Stimulated activated CD8-positive, alpha-beta memory T cell treated with anti-CD3 and anti-CD28 coated beads, Interleukin-4, amount 100 ng/mL, for 4 hours (primary cell): ENCODE data around the gene NUP85.
"Not testable (repeated sequence)": the region's sequence is repeated elsewhere in the genome, so short reads cannot be mapped to it uniquely, and the experiment has no call there.

Experiments
- DNase-seq, 2 donors: peaks; one replicate each; pipeline ENCODE4 v3.0.0-alpha.2; 2020; ENCODE audit warnings: low read depth in 2 of 2, low spot score in 1 of 2

Gene NUP85, protein sequence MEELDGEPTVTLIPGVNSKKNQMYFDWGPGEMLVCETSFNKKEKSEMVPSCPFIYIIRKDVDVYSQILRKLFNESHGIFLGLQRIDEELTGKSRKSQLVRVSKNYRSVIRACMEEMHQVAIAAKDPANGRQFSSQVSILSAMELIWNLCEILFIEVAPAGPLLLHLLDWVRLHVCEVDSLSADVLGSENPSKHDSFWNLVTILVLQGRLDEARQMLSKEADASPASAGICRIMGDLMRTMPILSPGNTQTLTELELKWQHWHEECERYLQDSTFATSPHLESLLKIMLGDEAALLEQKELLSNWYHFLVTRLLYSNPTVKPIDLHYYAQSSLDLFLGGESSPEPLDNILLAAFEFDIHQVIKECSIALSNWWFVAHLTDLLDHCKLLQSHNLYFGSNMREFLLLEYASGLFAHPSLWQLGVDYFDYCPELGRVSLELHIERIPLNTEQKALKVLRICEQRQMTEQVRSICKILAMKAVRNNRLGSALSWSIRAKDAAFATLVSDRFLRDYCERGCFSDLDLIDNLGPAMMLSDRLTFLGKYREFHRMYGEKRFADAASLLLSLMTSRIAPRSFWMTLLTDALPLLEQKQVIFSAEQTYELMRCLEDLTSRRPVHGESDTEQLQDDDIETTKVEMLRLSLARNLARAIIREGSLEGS

DNA sequence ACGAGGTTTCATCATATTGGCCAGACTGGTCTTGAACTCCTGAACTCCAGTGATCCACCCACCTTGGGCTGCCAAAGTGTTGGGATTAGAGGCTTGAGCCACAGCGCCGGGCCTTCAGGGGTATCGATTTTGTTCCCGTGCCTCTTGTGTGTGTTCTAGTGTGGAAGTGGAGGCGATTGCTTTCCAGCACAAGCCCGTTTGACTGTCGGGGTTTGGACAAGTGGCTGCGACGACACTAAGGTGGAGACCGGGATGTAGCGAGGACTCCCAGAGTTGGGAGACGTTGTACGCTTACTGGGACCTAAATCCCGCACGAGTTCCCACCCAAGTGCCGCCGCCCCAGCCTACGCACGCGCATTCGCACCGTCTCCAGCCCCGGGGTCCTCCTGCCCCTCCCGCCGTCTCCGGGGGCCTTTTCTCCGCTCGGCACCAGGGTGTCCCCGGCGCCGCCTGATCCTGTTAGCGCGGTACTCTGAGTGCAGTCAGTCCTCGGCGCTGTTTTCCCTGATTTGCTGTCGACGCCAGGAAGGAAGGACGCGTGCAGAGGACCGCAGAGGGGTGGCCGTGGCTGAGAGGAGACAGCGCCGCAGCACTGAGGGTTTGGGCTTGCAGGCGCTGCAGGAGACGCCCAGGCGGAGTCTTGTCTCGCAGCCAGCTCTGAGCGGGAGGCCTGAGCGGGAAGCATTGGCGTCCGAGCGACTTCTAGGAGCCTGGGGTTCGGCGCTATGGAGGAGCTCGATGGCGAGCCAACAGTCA is at the start of gene NUP85:
Gene NUP85, plus strand, starts transcription at position 643 of the 756 bp plus-strand sequence. Its CDS starts 83 bp downstream, at position 726.
- peak; percentile 86 to 87 for DNase-seq

DNA sequence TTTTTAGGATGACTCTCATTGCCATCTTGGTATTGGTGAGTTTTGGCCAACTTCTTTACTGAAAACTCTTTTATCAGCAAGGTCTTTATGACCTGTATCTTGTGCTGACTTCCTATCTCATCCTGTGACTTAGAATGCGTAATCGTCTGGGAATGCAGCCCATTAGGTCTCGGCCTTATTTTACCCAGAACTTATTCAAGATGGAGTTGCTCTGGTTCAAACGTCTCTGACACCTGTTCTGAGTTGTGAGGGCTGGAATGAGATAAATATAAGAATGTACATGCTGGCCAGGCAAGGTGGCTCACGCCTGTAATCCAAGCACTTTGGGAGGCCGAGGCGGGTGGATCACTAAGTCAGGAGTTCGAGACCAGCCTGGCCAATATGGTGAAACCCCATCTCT is 47.0 kb upstream of the NUP85 start:
- not testable (repeated sequence) for DNase-seq

DNA sequence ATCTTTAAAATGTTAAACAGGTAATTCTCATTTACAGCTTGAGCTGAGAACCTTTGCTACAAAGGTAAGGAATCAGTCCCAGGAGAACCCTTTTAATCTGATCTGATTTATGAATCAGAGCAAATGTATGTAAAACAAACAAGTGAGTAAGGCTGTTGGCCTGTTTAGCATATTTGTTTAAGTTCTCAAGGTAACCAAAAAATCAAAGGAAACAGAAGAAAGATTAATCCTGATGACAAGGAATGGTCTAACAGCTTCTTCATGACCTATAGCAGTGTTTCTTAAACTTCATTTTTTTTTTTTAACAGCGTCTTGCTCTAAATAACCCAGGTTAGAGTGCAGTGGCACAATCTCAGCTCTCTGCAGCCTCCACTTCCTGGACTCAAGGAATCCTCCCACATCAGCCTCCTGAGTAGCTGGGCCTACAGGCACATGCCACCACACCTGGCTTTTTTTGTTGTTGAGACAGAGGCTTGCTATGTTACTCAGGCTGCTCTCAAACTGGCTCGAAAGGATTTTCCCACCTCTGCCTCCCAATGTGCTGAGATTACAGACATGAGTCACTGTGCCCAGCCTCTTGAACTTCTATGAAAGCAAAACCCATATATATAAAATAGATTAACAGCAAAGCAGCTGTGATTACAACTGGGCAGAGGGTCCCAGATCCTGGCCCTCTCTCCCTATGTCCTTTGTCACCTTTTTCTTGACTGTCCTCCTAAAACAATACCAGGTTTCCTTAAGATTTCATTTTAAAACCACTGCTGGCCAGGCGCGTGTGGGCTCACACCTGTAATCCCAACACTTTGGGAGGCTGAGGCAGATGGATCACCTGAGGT is 46.1 kb upstream of the NUP85 start:
- DNase-seq, result no peak

GRCh38 chr17:75160211-75160610 is 45.3 kb upstream of the NUP85 start:
- no peak for DNase-seq

DNA sequence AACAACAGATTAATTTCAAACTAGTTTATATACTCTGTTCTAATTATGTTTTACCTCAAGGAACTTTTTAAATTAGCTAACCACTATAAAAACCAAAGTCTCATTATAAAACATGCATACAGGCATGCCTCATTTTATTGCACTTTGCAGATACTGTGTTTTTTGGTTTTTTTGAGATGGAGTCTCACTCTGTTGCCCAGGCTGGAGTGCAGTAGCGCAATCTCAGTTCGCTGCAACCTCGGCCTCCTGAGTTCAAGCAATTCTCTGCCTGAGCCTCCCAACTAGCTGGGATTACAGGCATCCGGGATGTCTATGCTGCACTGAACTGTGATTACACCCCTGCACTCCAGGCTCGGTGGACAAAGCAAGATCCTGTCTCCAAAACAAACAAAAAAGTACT is 42.4 kb upstream of the NUP85 start:
- DNase-seq, result no peak

- DNase-seq, result not testable (repeated sequence)
These were observed 40.9 kb upstream of the NUP85 start for GRCh38 chr17:75164606-75165005.

DNA sequence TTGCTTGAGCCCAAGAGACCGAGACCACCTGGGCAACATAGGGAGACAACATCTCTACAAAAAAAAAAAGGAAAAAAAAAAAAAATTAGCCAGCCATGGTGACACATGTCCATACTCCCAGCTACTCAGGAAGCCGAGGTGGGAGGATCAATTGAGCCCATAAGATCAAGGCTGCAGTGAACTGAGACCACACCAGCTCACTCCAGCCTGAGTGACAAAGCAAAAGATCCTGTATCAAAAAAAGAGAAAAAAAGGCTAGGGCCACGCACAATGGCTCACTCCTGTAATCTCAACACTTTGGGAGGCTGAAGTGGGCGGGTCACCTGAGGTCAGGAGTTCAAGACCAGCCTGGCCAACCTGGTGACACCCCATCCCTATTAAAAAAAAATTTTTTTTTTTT is 36.5 kb upstream of the NUP85 start:
- DNase-seq, result no peak

- DNase-seq, result no peak
These were observed 32.0 kb upstream of the NUP85 start for GRCh38 chr17:75173526-75173925.

GRCh38 chr17:75174996-75175395 is 30.5 kb upstream of the NUP85 start:
- DNase-seq, result no peak

- DNase-seq, result no peak
These were observed 28.9 kb upstream of the NUP85 start for GRCh38 chr17:75176625-75177024.

DNA sequence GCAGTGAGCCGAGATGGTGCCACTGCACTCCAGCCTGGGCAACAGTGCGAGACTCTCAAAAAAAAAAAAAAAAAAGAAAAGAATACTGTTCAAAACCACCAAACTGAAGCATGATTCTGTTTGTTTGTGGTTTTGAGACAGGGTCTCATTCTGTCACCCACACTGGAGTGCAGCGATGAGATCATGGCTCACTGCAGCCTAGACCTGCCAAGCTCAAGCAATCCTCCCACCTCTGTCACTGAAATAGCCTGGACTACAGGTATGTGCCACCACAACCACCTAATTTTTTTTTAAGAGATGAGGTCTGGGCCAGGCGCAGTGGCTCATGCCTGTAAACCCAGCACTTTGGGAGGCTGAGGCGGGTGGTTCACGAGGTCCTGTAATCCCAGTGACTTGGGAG is 27.0 kb upstream of the NUP85 start:
- no peak for DNase-seq

- DNase-seq, result no peak
These were observed 24.4 kb upstream of the NUP85 start for GRCh38 chr17:75181110-75181509.

- DNase-seq, result no peak
These were observed 23.7 kb upstream of the NUP85 start for GRCh38 chr17:75181608-75182318.

DNA sequence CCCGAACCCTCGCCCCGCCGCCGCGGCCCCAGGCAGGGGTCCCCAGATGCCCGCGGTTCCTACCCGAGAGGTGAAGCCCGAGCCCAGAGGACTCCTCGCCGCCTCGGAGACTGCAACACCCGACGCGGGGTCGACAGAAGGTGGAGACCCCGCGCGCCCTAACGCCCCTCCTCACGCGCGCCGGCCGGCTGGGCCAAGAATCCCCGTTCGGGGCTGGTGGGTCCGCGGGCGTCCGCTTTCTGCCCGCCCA is 23.2 kb upstream of the NUP85 start:
- DNase-seq, result no peak

GRCh38 chr17:75182569-75183436 is 22.7 kb upstream of the NUP85 start, which contains the start of gene SUMO2:
SUMO2 (minus strand) TSS chr17:75182959; CDS start chr17:75182834, 125 bp downstream.
- DNase-seq, result peak; percentile 88 to 92

DNA sequence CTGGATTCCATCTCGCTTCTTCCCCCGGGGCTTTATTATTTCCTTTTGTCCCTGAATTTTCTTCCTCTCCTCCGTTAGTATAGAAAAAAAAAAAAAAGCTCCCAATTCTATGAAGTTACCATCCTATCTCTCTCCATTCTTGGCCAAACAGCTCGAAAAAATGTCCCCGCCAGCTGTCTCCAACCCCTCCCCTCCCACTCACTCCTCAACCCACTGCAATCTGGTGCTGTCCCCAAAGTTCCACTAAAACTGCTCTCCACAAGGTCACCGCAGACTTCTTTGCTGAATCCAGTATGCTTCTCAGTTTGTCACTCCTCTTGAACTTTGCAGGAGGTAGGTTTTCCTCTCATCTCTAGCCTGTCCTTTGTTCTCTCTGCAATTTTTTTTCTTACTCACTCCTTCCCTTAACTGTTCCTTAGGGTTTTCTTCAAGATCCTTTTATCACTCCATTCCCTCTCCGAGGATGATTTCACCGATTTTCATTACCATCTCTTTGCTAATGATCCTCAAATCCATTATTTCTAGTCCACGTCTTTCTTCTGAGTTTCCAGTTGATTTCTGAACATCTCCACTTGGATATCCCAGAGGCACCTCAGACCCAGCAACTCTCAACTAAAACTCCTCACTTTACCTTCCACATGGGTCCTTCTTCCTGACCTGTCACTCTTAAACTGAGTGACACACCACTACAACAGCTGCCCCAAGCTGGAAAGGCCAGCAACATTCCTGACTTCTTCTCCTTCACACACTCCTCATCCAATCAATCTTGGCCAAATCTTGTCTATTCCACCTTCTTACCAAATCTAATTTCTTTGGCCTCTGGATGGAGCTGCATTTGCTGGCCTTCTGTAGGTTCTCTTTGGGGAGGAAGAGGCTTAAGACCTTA is 21.2 kb upstream of the NUP85 start:
- DNase-seq, result no peak

DNA sequence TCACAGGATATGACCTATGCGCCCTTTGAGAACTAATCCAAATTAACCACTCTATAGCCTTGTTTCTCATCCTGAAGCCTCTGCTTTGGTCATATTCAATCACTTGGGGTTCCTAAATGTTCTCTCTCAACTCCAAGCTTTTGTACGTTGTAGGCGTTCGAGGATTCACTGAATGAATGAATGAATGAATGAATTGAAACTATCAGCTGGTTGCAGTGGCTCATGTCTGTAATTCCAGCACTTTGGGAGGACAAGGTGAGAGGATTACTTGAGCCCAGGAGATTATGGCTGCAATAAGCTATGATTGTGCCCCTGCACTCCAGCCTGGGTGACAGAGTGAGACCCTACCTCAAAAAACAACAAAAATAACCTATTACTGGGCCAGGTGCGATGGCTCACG is 16.9 kb upstream of the NUP85 start:
- DNase-seq, result no peak

DNA sequence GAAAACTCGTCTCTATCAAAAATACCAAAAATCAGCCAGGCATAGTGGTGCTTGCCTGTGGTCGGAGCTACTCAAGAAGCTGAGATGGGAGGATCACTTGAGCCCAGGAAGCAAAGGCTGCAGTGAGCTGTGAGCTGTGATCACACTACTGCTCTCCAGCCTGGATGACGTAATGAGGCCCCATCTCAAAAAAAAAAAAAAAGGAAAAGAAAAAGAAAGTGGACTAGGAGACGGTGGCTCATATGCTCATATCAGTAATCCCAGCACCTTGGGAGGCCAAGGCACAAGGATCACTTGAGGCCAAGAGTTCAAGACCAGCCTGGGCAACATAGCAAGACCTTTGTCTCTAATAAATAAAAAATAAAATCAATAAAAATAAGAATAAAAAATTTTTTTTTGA is 13.9 kb upstream of the NUP85 start:
- DNase-seq, result no peak

DNA sequence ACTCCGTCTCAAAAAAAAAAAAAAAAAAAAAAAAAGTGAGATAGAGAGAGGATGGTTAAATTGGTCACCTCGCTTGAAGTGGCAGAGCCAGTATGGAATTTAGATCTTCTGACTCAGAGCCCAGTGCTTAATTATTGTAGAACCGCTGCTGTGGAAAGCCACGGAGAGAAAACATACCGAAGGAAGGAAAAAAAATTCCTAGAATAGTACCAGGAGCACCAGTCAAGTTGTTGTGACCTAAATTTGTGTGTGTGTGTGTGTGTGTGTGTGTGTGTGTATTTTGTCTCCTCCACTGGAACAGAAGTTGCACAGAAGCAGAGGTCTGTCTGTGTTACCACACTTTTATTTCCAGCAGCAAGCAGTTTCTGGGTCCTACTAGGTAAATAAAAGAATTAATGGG is 10.6 kb upstream of the NUP85 start:
- no peak for DNase-seq
